Measurements from ENCODE around the gene IL7R.
A peak's percentile ranks its signal among the peaks of the same experiment; 100 is the strongest.
"Not testable (repeated sequence)": the region's sequence is repeated elsewhere in the genome, so short reads cannot be mapped to it uniquely, and the experiment has no call there.

Gene IL7R

DNA sequence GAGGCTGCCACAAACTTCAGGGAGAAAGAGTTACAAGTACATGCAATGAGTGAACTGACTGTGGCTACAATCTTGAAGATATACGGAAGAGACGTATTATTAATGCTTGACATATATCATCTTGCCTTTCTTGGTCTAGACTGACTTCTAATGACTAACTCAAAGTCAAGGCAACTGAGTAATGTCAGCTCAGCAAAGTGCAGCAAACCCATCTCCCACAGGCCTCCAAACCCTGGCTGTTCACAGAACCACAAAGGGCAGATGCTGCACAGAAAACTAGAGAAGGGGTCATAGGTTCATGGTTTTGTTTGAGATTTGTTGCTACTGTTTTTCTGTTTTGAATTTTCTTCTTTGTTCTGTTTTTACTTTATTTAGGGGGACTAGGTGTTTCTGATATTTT, 21.0 kb downstream of the IL7R start:
- DNase-seq = no peak

DNA sequence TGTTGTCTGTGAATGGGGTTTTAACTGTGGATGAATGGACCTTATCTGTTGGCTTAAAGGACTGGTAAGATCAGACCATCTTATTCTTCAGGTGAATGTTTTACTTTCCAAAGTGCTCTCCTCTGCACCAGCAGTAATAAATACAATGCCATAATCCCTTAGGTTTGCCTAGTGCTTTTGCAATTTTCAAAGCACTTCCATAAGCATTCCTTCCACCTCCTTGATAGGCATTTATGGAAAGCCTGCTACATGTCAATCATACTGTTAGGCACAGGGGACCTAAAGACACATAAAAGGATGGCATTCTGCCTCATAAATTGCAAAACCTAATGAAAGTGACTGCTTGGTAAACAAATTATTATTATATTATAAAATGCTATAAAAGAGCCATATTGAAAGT, 21.4 kb downstream of the IL7R start:
- DNase-seq = no peak

GRCh38 chr5:35879096-35879495, 22.4 kb downstream of the IL7R start:
- no peak for DNase-seq

DNA sequence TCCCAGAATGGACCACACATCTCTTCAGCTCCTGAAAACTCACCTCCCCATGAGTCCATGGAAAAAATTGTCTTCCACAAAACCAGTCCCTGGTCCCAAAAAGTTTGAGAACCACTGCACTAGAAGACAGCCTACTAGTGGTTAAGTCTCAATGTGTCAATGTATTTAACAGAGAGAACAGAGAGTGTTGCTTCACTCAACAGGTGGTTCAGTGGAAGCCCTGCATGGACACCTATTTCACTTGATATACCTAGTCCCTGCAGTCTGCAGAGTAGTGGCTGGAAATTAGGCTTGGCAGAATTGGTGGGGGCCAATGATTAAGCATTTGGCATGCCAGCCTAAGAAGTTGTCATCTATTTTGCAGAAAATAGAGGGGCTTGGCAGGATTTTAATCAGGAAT, 23.0 kb downstream of the IL7R start:
- DNase-seq = no peak

DNA sequence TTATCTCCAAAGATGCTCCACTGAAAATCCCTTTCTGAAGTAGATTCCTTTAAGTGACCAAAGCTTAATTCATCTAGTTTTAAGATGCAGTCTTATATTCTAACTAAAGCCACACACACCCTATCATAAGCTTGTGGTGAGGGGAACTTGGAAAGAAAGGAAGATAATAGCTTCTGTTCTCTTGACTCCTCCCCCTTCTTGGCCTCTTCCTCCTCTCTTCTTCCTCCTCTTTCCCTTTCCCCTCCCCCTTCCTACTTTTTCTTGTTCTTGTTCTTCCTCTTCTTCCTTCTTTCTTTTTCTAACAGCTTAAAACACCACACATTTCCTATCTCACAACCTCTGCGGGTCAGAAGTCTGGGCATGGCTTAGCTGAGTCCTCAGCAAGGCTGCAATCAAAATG, 23.5 kb downstream of the IL7R start:
- DNase-seq = no peak

GRCh38 chr5:35881758-35882157, 25.1 kb downstream of the IL7R start:
- DNase-seq = no peak

DNA sequence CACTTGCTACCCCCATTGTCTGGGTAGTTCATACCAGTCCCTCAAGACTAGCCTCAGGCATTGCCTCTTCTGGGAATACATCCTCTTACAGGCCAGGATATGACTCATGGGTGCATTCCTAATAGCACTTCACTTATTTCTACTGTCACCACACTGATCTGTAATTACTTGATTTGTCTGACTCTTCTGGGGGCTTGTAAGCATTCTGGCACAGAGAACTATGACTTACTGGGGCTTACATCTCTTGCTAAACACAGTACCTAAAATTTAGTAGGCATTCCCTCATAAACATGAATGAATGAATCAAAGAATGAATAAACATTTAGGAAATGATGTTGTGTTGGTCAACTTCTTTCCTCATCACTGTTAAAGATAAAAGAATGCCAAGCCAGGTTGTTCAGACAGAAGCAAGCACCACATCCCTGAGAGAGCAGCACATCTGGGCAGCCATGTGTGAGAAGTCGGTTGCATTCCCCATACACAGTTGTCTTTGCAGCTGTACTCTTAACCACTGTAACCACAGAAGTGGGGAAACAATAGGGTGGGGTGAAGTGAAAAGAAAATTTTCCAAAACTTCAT, 27.6 kb downstream of the IL7R start:
- DNase-seq = no peak

GRCh38 chr5:35884773-35885172, 28.1 kb downstream of the IL7R start:
- no peak for DNase-seq

DNA sequence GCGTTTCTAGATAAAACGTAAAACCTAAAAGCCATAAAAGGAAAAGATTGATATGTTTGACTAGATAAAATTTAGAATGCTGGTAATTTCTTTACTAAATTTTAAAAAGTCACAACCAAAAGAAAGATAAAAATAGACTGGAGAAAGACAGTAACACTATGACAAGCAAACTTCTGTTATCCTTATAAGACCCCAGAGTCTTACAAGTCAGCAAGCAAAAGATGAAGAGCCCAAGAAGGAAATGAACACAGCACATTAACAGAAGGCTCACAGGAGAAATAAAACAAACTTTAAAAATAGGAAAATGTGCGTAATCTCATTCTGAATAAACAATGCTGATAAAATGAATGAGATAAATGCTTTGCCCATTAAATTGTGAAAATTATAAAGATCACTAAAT, 29.7 kb downstream of the IL7R start:
- DNase-seq = no peak

DNA sequence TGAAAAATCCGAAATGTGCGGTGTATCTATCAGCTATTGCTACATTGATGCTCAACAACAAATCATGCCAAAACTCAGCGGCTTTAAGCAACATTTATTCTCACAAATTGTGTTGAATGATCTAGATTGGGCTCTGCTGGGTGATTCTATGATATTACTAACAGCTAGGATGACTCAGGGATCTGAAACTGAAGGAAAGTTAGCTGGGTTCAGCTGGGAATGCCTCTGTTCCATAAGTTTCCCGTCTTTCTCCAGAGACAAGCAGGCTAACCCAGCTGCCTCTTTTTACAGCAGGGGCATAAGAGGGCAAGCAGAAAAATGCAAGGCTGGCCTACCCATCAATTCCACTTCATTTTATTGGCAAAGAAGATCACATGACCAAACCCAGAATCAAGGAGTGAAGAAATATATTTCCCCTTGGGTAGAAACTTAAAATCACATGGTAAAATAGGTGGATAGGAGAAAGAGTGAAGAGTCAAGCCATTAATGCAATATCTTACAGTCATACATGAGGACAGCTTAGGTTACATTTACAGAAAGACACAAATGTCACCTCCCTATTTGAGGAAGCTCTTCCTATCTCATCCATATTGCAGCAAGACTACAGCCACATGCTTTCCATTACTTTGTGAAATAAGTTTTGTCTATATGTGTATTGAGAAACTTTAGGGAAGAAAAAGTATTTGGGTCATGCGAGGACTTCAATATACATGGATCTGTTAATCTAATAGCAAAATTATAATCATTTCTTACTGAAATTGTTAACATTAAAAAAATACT, 30.8 kb downstream of the IL7R start:
- DNase-seq = no peak

DNA sequence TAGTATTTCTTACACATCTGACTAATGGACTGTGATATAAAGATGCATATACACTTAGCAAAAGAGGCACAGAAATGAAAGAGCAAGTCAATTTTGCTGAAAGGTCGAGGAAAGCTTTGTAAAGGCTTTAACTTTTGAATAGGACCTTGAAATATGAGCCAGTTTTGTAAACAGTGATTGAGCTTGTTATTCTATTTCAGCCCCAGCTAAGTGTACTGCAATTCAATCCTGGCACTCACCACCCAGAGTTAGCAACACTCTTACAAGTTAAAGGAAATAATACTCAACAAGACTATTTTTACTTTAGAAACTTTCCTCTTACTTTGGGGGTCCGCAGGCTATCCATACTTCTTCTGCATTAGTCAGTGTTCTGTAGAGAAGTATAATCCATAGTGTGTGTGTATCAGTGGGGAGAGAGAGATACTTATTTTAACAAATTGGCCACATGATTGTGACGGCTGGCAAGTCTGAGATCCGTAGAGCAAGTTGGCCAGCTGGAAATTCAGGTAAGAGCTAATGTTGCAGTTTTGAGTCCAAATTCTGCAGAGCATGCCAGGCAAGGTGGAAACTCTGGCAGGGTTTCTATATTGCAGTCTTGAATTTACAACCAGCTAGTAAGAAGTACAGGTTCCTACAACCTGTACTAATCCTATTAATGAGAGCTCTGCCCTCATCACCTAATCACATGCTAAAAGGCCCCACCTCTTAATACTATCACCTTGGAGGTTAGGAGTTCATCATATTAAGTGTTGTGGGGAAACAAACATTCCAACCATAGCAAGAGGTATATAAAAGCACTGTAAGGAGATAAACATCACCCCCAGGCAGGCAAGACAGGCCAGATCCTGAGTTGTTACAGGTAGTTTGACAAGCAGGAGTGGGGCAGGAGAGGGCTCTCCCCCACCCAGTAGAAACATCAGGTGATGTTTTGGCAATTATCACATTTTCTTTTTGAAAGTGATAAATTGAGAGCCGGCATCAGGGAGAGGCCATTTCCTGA, 33.6 kb downstream of the IL7R start:
- no peak for DNase-seq

GRCh38 chr5:35892799-35893198, 36.1 kb downstream of the IL7R start:
- DNase-seq = not testable (repeated sequence)

GRCh38 chr5:35894131-35894530, 37.4 kb downstream of the IL7R start:
- DNase-seq = no peak

DNA sequence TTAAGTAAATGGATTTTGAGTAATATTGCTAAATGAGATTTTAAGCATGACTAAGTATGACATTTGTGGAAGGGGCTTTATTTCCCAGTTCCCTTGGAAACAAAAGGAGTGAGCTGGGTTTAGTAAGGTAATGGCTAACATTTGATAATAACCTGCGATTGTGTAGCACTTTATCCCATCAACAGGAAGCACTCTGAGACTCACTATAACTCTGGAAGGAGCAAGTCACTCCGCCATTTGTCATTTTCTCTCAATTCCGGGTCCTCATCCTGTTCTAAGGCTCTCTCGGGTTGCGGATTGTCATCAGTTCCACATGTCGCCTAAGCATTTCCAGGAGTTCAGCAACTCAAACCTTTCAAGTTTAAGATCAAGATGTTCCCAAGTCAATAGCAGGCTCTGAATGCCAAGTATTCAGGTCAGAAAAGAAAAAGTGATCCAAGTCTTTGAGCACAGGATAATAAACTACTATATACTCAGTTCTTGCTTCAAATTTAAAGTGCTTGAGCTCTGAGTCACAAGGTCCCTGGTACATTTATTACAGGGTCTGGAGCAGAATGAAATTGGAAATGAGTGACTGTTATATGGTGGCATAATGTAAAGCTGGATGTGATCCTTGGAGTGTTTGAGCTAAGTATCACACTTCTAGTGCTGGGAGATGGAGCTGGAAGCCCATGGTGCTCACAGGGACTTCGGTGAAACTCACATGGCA, 42.4 kb downstream of the IL7R start:
- no peak for DNase-seq

DNA sequence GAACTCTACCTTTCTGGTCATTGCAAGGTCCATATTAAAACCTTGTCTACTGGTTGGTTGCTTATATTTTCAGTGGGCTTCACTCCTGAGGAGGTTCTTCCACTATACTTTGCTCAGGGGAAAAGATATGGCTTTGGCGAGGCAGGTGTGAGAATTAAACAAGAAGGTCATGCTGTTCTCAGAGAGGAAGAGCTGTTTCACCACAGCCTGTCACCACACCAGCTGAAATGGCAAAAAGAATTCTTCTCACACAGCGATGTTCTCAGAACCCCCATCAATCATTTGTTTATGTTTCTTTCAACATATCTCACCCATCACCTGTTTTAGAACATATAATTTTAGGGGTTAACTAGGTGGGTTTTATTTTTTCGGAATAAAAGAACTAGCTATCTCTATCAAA, 43.1 kb downstream of the IL7R start:
- DNase-seq = peak; percentile 52

DNA sequence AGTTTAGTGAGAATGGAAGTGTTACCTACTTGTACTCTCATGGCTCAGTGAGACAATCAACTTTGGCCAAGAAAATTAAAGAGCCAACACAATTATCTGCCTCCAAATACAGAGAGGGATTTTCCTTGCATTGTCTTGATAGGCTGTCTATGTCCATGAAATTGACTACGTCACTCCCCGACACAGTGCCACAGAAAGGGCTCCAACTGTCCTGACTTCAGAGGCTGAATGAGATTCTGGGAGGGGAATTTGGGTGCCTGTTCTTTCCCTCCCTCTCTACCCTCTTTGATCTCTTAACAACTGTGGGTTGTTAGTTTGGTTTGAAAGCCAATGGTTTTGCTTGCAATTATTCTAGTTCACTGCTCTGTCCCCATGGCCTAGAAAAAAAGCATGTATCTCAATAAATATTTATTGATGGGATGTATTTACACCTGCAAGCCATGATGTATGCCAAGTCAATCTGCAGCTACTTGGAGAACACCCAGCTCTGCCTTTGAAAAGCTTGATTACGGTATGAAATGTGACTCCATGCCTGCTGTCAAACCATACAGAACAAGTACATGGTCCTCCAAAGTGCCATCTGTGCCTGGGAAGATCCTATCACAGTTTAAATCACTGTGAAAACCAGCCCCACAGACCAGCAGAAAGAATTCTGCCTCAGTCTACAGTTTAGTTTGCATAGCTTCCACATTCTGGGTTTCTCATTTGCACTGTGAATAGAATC, 44.4 kb downstream of the IL7R start:
- DNase-seq = peak; percentile 94

DNA sequence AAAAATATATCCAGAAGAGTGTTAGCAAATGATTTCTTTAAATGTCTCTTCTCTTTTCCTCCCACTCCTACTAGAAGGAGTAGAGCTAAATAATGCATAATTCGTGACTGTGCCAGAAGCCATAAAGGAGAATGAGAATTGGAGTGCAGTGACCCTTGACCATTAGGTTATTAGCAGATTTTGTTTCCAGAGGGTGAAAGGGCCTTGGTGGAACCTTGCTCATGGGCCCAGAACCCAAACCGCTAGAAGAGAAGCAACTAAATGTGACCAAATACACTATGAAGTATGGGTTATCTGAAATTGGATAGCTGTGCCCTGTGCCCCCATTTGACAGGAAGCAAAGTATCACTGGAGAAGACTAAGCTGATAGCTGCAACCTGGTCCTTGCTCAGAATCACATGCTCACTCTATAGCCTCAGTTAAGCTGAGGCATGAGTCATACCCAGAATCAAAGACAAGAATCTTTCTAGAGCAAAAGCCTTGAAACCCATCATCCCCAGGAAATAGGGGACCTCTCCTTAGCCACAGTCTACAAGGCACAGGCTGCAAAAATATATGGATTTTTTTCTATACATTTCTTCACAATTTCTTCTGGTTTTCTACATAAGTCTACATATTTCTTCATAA, 45.5 kb downstream of the IL7R start:
- no peak for DNase-seq

DNA sequence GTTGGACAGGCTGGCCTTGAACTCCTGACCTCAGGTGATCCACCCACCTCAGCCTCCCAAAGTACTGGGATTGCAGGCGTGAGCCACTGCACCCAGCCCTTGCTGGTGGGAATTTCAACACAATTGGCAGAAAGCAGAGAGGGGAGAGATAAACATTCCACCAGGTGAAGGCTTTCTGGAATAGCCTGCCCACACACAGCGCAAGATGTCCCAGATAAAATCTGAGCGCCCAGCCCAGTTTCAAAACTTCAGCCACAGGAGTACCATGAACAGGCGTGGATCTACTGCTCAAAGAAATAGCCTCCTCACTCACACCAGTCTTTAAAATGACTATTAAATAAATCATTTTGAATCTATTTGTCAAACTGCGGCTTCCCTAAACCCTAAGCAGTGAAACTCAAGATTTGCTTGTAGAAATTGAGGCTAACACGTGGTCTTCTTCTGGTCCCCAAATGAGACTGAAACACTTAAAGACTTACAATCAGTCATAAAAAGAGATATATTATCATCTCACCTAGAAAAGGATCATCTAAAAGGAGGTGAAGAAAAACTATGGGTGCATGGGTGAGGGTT, 47.0 kb downstream of the IL7R start:
- no peak for DNase-seq

DNA sequence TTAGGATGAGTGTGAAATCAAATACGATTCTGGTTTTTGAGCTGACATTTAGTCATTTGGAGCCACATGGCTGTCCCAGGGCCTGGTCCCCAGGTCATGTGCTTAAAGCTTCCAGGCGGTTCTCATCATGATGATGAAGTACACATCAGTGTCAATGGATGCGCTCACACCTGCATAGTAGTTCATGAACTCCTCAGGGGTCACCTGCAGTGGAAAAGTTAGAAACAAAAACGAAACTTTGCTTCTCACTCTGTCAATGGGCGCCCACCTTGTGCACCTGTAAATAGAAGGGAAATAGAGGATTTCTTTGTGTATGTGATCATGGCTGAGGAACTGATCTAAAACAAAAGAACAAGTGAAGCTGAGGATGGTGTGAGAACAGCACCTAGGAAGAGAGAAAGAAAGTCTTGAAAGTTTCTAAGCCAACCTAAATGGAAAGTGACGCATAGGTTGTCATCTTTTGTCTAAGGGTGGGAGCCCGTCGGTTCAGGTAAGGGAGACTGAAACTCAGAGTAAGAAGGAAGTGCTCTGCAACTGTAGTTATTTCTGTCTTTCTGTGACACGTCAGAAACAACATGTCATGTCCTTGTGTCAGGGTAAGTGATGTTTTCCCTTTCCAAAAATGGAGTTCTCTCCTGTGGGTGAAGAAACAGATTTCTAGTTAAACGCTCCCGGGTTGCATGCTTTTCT, 47.9 kb downstream of the IL7R start:
- no peak for DNase-seq

- DNase-seq = no peak
Observed at GRCh38 chr5:35908228-35908627, 51.5 kb downstream of the IL7R start.

DNA sequence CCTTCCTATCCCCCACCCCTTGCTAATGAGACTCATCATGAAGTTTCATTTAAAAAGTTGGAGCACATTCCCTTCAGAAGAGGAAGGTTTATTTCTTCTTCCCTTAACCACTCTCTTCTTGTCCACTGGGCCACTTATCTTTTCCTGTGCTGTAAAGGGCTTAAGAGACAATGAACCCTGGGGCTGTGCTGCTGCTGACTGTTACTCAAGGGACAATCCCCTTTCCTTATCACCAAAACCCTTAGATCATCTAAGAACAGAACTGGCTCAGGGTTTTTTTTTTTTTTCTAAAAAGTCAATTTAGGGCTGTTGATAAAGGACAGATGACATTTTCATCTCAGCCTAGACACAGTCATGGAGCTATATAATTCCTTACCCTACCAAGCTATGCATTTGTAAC, 52.1 kb downstream of the IL7R start:
- DNase-seq = no peak

Data from NCI-H2171 (cell line).